Measurements from ENCODE around the gene WWOX.

WWOX gene

GRCh38 chr16:78919852-78920251 is 820.4 kb downstream of the WWOX start:
- no peak overlapping the region for H3K27ac ChIP-seq (ENCODE audit: low read length)
- TF ChIP-seq CTCF (IDR thresholded peaks at IDR 0.05; ENCODE audit: borderline replicate concordance, extremely low read depth, low read length, poor library complexity, severe bottlenecking), result no peak
- no peak for TF ChIP-seq EZH2 (IDR thresholded peaks at IDR 0.05; ENCODE audit: borderline replicate concordance, low read depth, low read length, severe bottlenecking)
- no peak overlapping the region for H3K4me3 ChIP-seq (ENCODE audit: low read depth in 1 of 2, low read length in 2 of 2)
- H2AFZ ChIP-seq (ENCODE audit: low read depth, low read length), result no peak overlapping the region
- H3K27me3 ChIP-seq (ENCODE audit: insufficient read depth, low read length, poor library complexity), result no peaks in the 10 kb centered on the region
- no peaks in the 10 kb centered on the region for H4K20me1 ChIP-seq (ENCODE audit: insufficient read depth, low read length)
- H3K9me3 ChIP-seq (ENCODE audit: insufficient read depth, low read length, severe bottlenecking), result peaks cover 15% of the 10 kb centered on the region
- no peak overlapping the region for H3K9ac ChIP-seq (ENCODE audit: low read depth, low read length)
- no peaks in the 10 kb centered on the region for H3K36me3 ChIP-seq (ENCODE audit: insufficient read depth, low read length)
- no peaks in the 10 kb centered on the region for H3K4me1 ChIP-seq (ENCODE audit: insufficient read depth, low read length)
- H3K79me2 ChIP-seq (ENCODE audit: insufficient read depth, low read length), result no peaks in the 10 kb centered on the region
- no peak for ATAC-seq (ENCODE audit: insufficient read depth, low read depth)
- no peak overlapping the region for H3K4me2 ChIP-seq (ENCODE audit: insufficient read depth, low read length)
- DNase-seq, result no peak

GRCh38 chr16:78920621-78921020 is 821.2 kb downstream of the WWOX start:
- H3K27ac ChIP-seq (ENCODE audit: low read length), result no peak overlapping the region
- H3K79me2 ChIP-seq (ENCODE audit: insufficient read depth, low read length), result no peaks in the 10 kb centered on the region
- H3K4me2 ChIP-seq (ENCODE audit: insufficient read depth, low read length), result no peak overlapping the region
- no peak overlapping the region for H2AFZ ChIP-seq (ENCODE audit: low read depth, low read length)
- no peaks in the 10 kb centered on the region for H3K36me3 ChIP-seq (ENCODE audit: insufficient read depth, low read length)
- TF ChIP-seq CTCF (IDR thresholded peaks at IDR 0.05; ENCODE audit: borderline replicate concordance, extremely low read depth, low read length, poor library complexity, severe bottlenecking) (no peak), EZH2 (IDR thresholded peaks at IDR 0.05; ENCODE audit: borderline replicate concordance, low read depth, low read length, severe bottlenecking) (no peak)
- no peaks in the 10 kb centered on the region for H4K20me1 ChIP-seq (ENCODE audit: insufficient read depth, low read length)
- H3K9me3 ChIP-seq (ENCODE audit: insufficient read depth, low read length, severe bottlenecking), result peaks cover 15% of the 10 kb centered on the region
- no peaks in the 10 kb centered on the region for H3K27me3 ChIP-seq (ENCODE audit: insufficient read depth, low read length, poor library complexity)
- no peak for DNase-seq
- ATAC-seq (ENCODE audit: insufficient read depth, low read depth), result no peak
- H3K4me1 ChIP-seq (ENCODE audit: insufficient read depth, low read length), result no peaks in the 10 kb centered on the region
- no peak overlapping the region for H3K4me3 ChIP-seq (ENCODE audit: low read depth in 1 of 2, low read length in 2 of 2)
- H3K9ac ChIP-seq (ENCODE audit: low read depth, low read length), result no peak overlapping the region

GRCh38 chr16:78925083-78925767 is 825.8 kb downstream of the WWOX start:
- peak; percentile 58 for TF ChIP-seq CTCF (IDR thresholded peaks at IDR 0.05; ENCODE audit: borderline replicate concordance, extremely low read depth, low read length, poor library complexity, severe bottlenecking)
- TF ChIP-seq EZH2 (IDR thresholded peaks at IDR 0.05; ENCODE audit: borderline replicate concordance, low read depth, low read length, severe bottlenecking), result no peak
- H3K79me2 ChIP-seq (ENCODE audit: insufficient read depth, low read length), result no peaks in the 10 kb centered on the region
- no peaks in the 10 kb centered on the region for H4K20me1 ChIP-seq (ENCODE audit: insufficient read depth, low read length)
- no peak overlapping the region for H3K4me2 ChIP-seq (ENCODE audit: insufficient read depth, low read length)
- no peaks in the 10 kb centered on the region for H3K36me3 ChIP-seq (ENCODE audit: insufficient read depth, low read length)
- no peak overlapping the region for H3K4me3 ChIP-seq (ENCODE audit: low read depth in 1 of 2, low read length in 2 of 2)
- no peaks in the 10 kb centered on the region; the same call in 1 of the 2 replicates for H3K4me1 ChIP-seq (ENCODE audit: insufficient read depth, low read length)
- DNase-seq, result peak; percentile 24
- no peak overlapping the region for H3K9ac ChIP-seq (ENCODE audit: low read depth, low read length)
- H3K27ac ChIP-seq (ENCODE audit: low read length), result no peak overlapping the region
- H3K27me3 ChIP-seq (ENCODE audit: insufficient read depth, low read length, poor library complexity), result no peaks in the 10 kb centered on the region
- no peak overlapping the region for H2AFZ ChIP-seq (ENCODE audit: low read depth, low read length)
- peaks cover 15% of the 10 kb centered on the region for H3K9me3 ChIP-seq (ENCODE audit: insufficient read depth, low read length, severe bottlenecking)
- peak; percentile 59; the same call in 1 of the 3 replicates for ATAC-seq (ENCODE audit: insufficient read depth, low read depth)
